VCaP (cell line): ENCODE results near the gene CLEC10A.
"Not testable (repeated sequence)": the region's sequence is repeated elsewhere in the genome, so short reads cannot be mapped to it uniquely, and the experiment has no call there.

Source experiments
- H3K27ac ChIP-seq: fragments of 450-650 bp; 2 replicates; pipeline ENCODE4 v1.5.1; 2017
- CTCF ChIP-seq: fragments of 450-650 bp; conservative IDR thresholded peaks from 2 replicates; pipeline ENCODE4 v1.5.1; 2017; ENCODE audit warnings: mild to moderate bottlenecking, moderate library complexity

Gene CLEC10A

GRCh38 chr17:7079581-7080455 is at the start of gene CLEC10A:
TSS of gene CLEC10A (minus strand) at chr17:7080251. CDS start at chr17:7078812, 1,439 bp downstream.
- no peak for TF ChIP-seq CTCF
- no peak within 1 kb of the TSS for H3K27ac ChIP-seq

GRCh38 chr17:7129311-7129710 is 49.3 kb upstream of the CLEC10A start:
- no peak for TF ChIP-seq CTCF

GRCh38 chr17:7128160-7128559 is 48.1 kb upstream of the CLEC10A start:
- TF ChIP-seq CTCF, result no peak
- no peak overlapping the region for H3K27ac ChIP-seq

More at GRCh38 chr17:7129311-7129710, 49.3 kb upstream of the CLEC10A start:
- no peak overlapping the region for H3K27ac ChIP-seq

GRCh38 chr17:7127501-7127900 is 47.5 kb upstream of the CLEC10A start:
- not testable (repeated sequence) for H3K27ac ChIP-seq

- not testable (repeated sequence) for H3K27ac ChIP-seq
Measured at GRCh38 chr17:7126386-7126785, 46.3 kb upstream of the CLEC10A start.

- no peak for TF ChIP-seq CTCF
- H3K27ac ChIP-seq, result no peak overlapping the region
Measured at GRCh38 chr17:7124923-7125322, 44.9 kb upstream of the CLEC10A start.

- H3K27ac ChIP-seq, result no peak overlapping the region
- no peak for TF ChIP-seq CTCF
Measured at GRCh38 chr17:7123844-7124243, 43.8 kb upstream of the CLEC10A start.

GRCh38 chr17:7122381-7122780 is 42.3 kb upstream of the CLEC10A start:
- no peak overlapping the region for H3K27ac ChIP-seq
- no peak for TF ChIP-seq CTCF

- not testable (repeated sequence) for H3K27ac ChIP-seq
Measured at GRCh38 chr17:7120635-7121034, 40.6 kb upstream of the CLEC10A start.
